ENCODE data around the gene LORICRIN.

The LORICRIN gene

GRCh38 chr1:153292740-153293479 lies 33.4 kb downstream of the LORICRIN start:
- no peak for DNase-seq (ENCODE audit: low read depth)
- TF ChIP-seq CTCF (conservative IDR thresholded peaks at IDR 0.05; ENCODE audit: low read depth, low read length) = no peak
- no peak overlapping the region for H3K4me3 ChIP-seq (ENCODE audit: low read depth, low read length)

- TF ChIP-seq CTCF (conservative IDR thresholded peaks at IDR 0.05; ENCODE audit: low read depth, low read length) = no peak
These were observed 33.9 kb downstream of the LORICRIN start for GRCh38 chr1:153293480-153293775.

GRCh38 chr1:153293851-153294250 lies 34.4 kb downstream of the LORICRIN start:
- TF ChIP-seq CTCF (conservative IDR thresholded peaks at IDR 0.05; ENCODE audit: low read depth, low read length) = no peak
- no peak for DNase-seq (ENCODE audit: low read depth)
- no peak overlapping the region for H3K4me3 ChIP-seq (ENCODE audit: low read depth, low read length)

More at GRCh38 chr1:153293480-153293775, 33.9 kb downstream of the LORICRIN start:
- no peak for DNase-seq (ENCODE audit: low read depth)
- no peak overlapping the region for H3K4me3 ChIP-seq (ENCODE audit: low read depth, low read length)

GRCh38 chr1:153302308-153302707 lies 42.8 kb downstream of the LORICRIN start:
- H3K4me3 ChIP-seq (ENCODE audit: low read depth, low read length) = no peak overlapping the region
- no peak for TF ChIP-seq CTCF (conservative IDR thresholded peaks at IDR 0.05; ENCODE audit: low read depth, low read length)
- DNase-seq (ENCODE audit: low read depth) = no peak

- no peak for DNase-seq (ENCODE audit: low read depth)
- no peak overlapping the region for H3K4me3 ChIP-seq (ENCODE audit: low read depth, low read length)
- TF ChIP-seq CTCF (conservative IDR thresholded peaks at IDR 0.05; ENCODE audit: low read depth, low read length) = no peak
These were observed 46.2 kb downstream of the LORICRIN start for GRCh38 chr1:153305682-153306081.

- H3K4me3 ChIP-seq (ENCODE audit: low read depth, low read length) = no peak overlapping the region
- no peak for DNase-seq (ENCODE audit: low read depth)
- no peak for TF ChIP-seq CTCF (conservative IDR thresholded peaks at IDR 0.05; ENCODE audit: low read depth, low read length)
These were observed 47.1 kb downstream of the LORICRIN start for GRCh38 chr1:153306303-153307220.

Measured in choroid plexus epithelial cell (primary cell).